IPS-18a (cell line): ENCODE results near the gene AGRP.

Experiments used
- H3K27ac ChIP-seq: one replicate; pipeline ENCODE4 v1.5.1; 2013; ENCODE audit warnings: low read length
- H3K27me3 ChIP-seq: one replicate; pipeline ENCODE4 v1.6.1; 2013; ENCODE audit warnings: mild to moderate bottlenecking, low read length; ENCODE audit not compliant: control insufficient read depth, insufficient read depth
- H3K36me3 ChIP-seq: one replicate; pipeline ENCODE4 v1.6.1; 2013; ENCODE audit warnings: low read depth, low read length; ENCODE audit not compliant: control insufficient read depth
- H3K4me1 ChIP-seq: one replicate; pipeline ENCODE4 v1.6.1; 2013; ENCODE audit warnings: low read depth, low read length; ENCODE audit not compliant: control insufficient read depth
- H3K4me3 ChIP-seq: one replicate; pipeline ENCODE4 v1.5.1; 2013; ENCODE audit warnings: low read length
- H3K9ac ChIP-seq: one replicate; pipeline ENCODE4 v1.6.1; 2013; ENCODE audit warnings: mild to moderate bottlenecking, low read length, moderate library complexity
- H3K9me3 ChIP-seq: one replicate; pipeline ENCODE4 v1.6.1; 2013; ENCODE audit warnings: low read depth, low read length; ENCODE audit not compliant: control insufficient read depth

Gene AGRP

DNA sequence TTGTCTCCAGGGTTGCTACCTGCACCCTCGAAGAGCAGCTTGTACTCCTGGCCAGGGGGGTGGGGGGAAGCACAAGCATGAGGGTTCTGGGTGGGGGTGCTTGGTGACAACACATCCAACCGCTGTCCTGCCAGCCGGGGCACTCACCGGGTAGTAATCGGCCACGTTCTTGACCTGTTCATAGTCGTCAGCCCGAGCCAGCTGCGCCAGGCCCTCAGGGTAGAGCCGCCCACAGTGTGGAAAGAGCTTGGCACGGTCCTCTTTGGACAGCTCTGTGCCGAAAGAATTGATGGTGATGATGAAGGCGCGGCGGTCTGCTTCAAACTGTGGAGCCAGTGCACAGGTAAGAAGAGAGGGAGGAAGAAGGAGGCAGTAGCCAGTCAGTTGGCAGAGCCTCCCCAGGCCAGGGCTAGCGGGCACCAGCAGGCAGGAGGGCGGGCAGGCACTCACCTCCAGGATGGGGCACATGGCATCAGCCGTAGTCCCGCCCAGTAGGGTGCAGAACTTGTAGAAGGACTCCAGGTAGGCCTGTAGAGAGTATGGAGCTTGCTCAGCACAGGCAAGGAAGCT, 44.4 kb downstream of the AGRP start:
- H3K9me3 ChIP-seq = no peaks in the 10 kb centered on the region
- no peak overlapping the region for H3K27ac ChIP-seq
- H3K4me1 ChIP-seq = no peaks in the 10 kb centered on the region
- no peaks in the 10 kb centered on the region for H3K27me3 ChIP-seq
- H3K9ac ChIP-seq = no peak overlapping the region
- H3K4me3 ChIP-seq = no peak overlapping the region
- peaks cover 10% of the 10 kb centered on the region for H3K36me3 ChIP-seq

- no peak overlapping the region for H3K9ac ChIP-seq
- H3K27me3 ChIP-seq = no peaks in the 10 kb centered on the region
- H3K4me3 ChIP-seq = no peak overlapping the region
- peaks cover 10% of the 10 kb centered on the region for H3K36me3 ChIP-seq
- no peaks in the 10 kb centered on the region for H3K9me3 ChIP-seq
- no peak overlapping the region for H3K27ac ChIP-seq
- peaks cover under 1% of the 10 kb centered on the region for H3K4me1 ChIP-seq
Measured at GRCh38 chr16:67438098-67438791, 45.1 kb downstream of the AGRP start.

- Histone ChIP-seq H3K36me3 (peaks cover 10% of the 10 kb centered on the region), H3K4me1 (peaks cover 7% of the 10 kb centered on the region), H3K4me3 (no peak overlapping the region), H3K27me3 (no peaks in the 10 kb centered on the region), H3K9me3 (no peaks in the 10 kb centered on the region), H3K9ac (no peak overlapping the region), H3K27ac (no peak overlapping the region)
Measured at GRCh38 chr16:67437513-67437912, 45.8 kb downstream of the AGRP start.

GRCh38 chr16:67436640-67437193, 46.6 kb downstream of the AGRP start:
- Histone ChIP-seq H3K9ac (no peak overlapping the region), H3K27ac (no peak overlapping the region), H3K4me1 (peaks cover 12% of the 10 kb centered on the region), H3K36me3 (peaks cover 10% of the 10 kb centered on the region), H3K9me3 (no peaks in the 10 kb centered on the region), H3K27me3 (peaks cover 2% of the 10 kb centered on the region), H3K4me3 (no peak overlapping the region)

GRCh38 chr16:67435758-67436164, 47.6 kb downstream of the AGRP start:
- H3K4me1 ChIP-seq = peaks cover 16% of the 10 kb centered on the region

GRCh38 chr16:67433131-67433719, 50.1 kb downstream of the AGRP start:
- peaks cover 29% of the 10 kb centered on the region for H3K27me3 ChIP-seq
- no peaks in the 10 kb centered on the region for H3K9me3 ChIP-seq
- peak overlapping the region; percentile 54 for H3K4me3 ChIP-seq
- H3K4me1 ChIP-seq = peaks cover 24% of the 10 kb centered on the region
- peaks cover 6% of the 10 kb centered on the region for H3K36me3 ChIP-seq
- no peak overlapping the region for H3K9ac ChIP-seq
- no peak overlapping the region for H3K27ac ChIP-seq

More at GRCh38 chr16:67435758-67436164, 47.6 kb downstream of the AGRP start:
- Histone ChIP-seq H3K4me3 (no peak overlapping the region), H3K27ac (no peak overlapping the region), H3K9me3 (no peaks in the 10 kb centered on the region), H3K36me3 (peaks cover 10% of the 10 kb centered on the region), H3K9ac (no peak overlapping the region), H3K27me3 (peaks cover 5% of the 10 kb centered on the region)
